ENCODE data around the gene GGTA1. TPM values are rescaled to one million over a fixed set of nuclear protein-coding genes. Genes with fewer than 3 reads are reported as not detected.

GGTA1 gene
- total RNA-seq, 1 experiment from 2014 or later: not detected

GRCh38 chr9:121483049-121483448, 16.6 kb downstream of the GGTA1 start (continued):
- TF ChIP-seq ZNF532 (CRISPR knock-in tag; IDR thresholded peaks at IDR 0.05; ENCODE audit: borderline replicate concordance): no peak

- H3K4me3 Mint-ChIP-seq: no peak overlapping the region
- H3K4me1 Mint-ChIP-seq: peaks cover 13% of the 10 kb centered on the region
- DNase-seq (ENCODE audit: low spot score) (no peak), ATAC-seq (no peak)
- no peaks in the 10 kb centered on the region for H3K9me3 Mint-ChIP-seq
- TF ChIP-seq PRDM15 (CRISPR knock-in tag; IDR thresholded peaks at IDR 0.05) (0 out of 2 replicates have a peak, but pooled peaks have one; percentile 18), ARID4B (CRISPR knock-in tag; IDR thresholded peaks at IDR 0.05; ENCODE audit: borderline replicate concordance) (no peak)
- no peak overlapping the region for H3K27ac Mint-ChIP-seq
- ChIA-PET CTCF (interaction anchor here (1.4 to 1.5 kb wide), 3 partner anchors 9 to 19 kb away, joined by 3 to 8 read pairs (median 6); no protein-coding TSS in a partner anchor), POLR2A (no interaction called here)
- peaks cover 3% of the 10 kb centered on the region; the same call in 1 of the 2 replicates for H3K27me3 Mint-ChIP-seq (ENCODE audit: low read depth)
- no peaks in the 10 kb centered on the region for H3K36me3 Mint-ChIP-seq
These were observed 20.6 kb downstream of the GGTA1 start for GRCh38 chr9:121478816-121479676.

GRCh38 chr9:121476156-121476555, 23.5 kb downstream of the GGTA1 start:
- ATAC-seq: no peak
- no peak overlapping the region for H3K27ac Mint-ChIP-seq
- peaks cover 3% of the 10 kb centered on the region; the same call in 1 of the 2 replicates for H3K27me3 Mint-ChIP-seq (ENCODE audit: low read depth)
- H3K4me3 Mint-ChIP-seq: no peak overlapping the region
- H3K36me3 Mint-ChIP-seq: no peaks in the 10 kb centered on the region
- POLR2A ChIA-PET: no interaction called here
- H3K4me1 Mint-ChIP-seq: peaks cover 28% of the 10 kb centered on the region
- no peak for DNase-seq (ENCODE audit: low spot score)
- H3K9me3 Mint-ChIP-seq: no peaks in the 10 kb centered on the region
- CTCF ChIA-PET: interaction anchor here (1.8 kb wide), 1 partner anchor 14 kb away, joined by 9 read pairs; no protein-coding TSS in a partner anchor
- TF ChIP-seq NFE2L1 (CRISPR knock-in tag; IDR thresholded peaks at IDR 0.05): no peak
- TF ChIP-seq E2F1 (CRISPR knock-in tag; IDR thresholded peaks at IDR 0.05): no peak
- no peak for TF ChIP-seq ATF6 (CRISPR knock-in tag; IDR thresholded peaks at IDR 0.05)
- TF ChIP-seq CDX4 (CRISPR knock-in tag; IDR thresholded peaks at IDR 0.05; ENCODE audit: borderline replicate concordance): no peak
- TF ChIP-seq NFYB (CRISPR knock-in tag; conservative IDR thresholded peaks at IDR 0.05; ENCODE audit: low read depth): no peak
- no peak for TF ChIP-seq MAX (CRISPR knock-in tag; IDR thresholded peaks at IDR 0.05)
- TF ChIP-seq ZBTB21 (CRISPR knock-in tag; IDR thresholded peaks at IDR 0.05; ENCODE audit: borderline replicate concordance): no peak
- TF ChIP-seq JAZF1 (CRISPR knock-in tag; IDR thresholded peaks at IDR 0.05): no peak
- TF ChIP-seq ATF1 (CRISPR knock-in tag; IDR thresholded peaks at IDR 0.05): no peak
- no peak for TF ChIP-seq NR1H2 (CRISPR knock-in tag; IDR thresholded peaks at IDR 0.05)
